Tibial artery (tissue), 4 donors: ENCODE measurements around the gene ADNP.

Experiments used
- DNase-seq, 2 donors: peaks; one replicate each; pipeline ENCODE4 v3.0.0-alpha.2; 2019
- H3K27ac ChIP-seq, 2 donors: fragments of 200-600 bp; sonication (generic) in 1 of 2; 1 replicate in 1 of 2; 2 replicates in 1 of 2; pipeline ENCODE4 v1.5.1; 2018 to 2019; ENCODE audit warnings: mild to moderate bottlenecking in 1 of 2
- H3K27me3 ChIP-seq, 2 donors: fragments of 200-600 bp; sonication (generic) in 1 of 2; one replicate each; pipeline versions ENCODE4 v1.5.1 to v1.6.0; 2016 to 2019
- H3K36me3 ChIP-seq, 3 donors: fragments of 200-600 bp; sonication (generic) in 2 of 3; one replicate each; pipeline ENCODE4 v1.5.1; 2016 to 2019; ENCODE audit warnings: mild to moderate bottlenecking in 2 of 3
- H3K4me1 ChIP-seq, 4 donors: fragments of 200-600 bp; sonication (generic) in 2 of 4; 1 replicate in 3 of 4; 2 replicates in 1 of 4; pipeline ENCODE4 v1.5.1; 2016 to 2019
- H3K4me3 ChIP-seq, 2 donors: fragments of 200-600 bp; sonication (generic) in 1 of 2; 1 replicate in 1 of 2; 2 replicates in 1 of 2; pipeline ENCODE4 v1.5.1; 2018 to 2019; ENCODE audit warnings: mild to moderate bottlenecking in 2 of 2
- H3K9me3 ChIP-seq, 3 donors: fragments of 200-600 bp; sonication (generic) in 1 of 3; one replicate each; pipeline ENCODE4 v1.5.1; 2016 to 2019
- intact Hi-C: fragments of 100-400 bp; cut with DNase I; formaldehyde crosslinking; loops from one replicate; pipeline ENCODE4 v1.15.0; 2023; ENCODE audit warnings: low total_unique reads
- TF ChIP-seq, protein P1 (sequence below), 2 experiments: fragments of 200-600 bp in 1 of 2; fragments of 450-650 bp in 1 of 2; IDR thresholded peaks; one replicate each; pipeline ENCODE4 v1.5.1; 2017 to 2019; ENCODE audit warnings: antibody characterized with exemption in 2 of 2, mild to moderate bottlenecking in 1 of 2, moderate library complexity in 1 of 2

ADNP gene

DNA sequence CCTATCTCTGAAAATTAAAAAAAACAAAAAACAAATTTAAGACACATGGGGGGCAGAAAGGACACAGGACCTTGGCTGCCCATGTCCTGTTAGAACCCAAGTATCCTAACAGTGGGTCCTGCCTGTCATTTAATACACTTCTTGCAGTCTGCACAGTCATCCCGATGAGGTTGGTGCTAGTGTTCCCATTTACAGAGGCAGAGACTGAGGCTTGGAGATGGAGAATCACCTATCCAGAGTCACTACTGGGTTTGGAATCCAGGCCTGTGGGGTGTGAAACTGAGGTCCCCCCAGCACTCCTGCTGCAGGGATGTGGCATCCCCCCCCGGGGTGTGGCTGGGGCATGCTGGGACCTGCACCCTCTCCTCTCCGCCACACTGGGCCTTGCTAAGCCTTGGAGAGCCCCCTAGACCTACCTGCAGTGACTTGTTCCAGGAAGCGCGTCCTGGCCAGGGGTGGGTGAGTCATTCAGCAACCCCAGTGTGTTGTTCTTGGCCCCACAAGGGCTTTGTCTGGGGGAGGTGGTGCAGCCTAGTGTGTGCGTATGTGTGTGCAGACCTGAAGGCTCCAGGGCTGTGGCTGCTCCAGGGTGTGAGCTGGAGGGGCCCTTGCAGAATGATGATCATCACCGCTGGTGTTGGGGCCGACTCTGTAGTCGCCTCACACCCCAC is 86.7 kb downstream of the ADNP start:
- intact Hi-C loops = no loop called here
- no peaks in the 10 kb centered on the region for H3K9me3 ChIP-seq
- peaks cover 0 to 5% (median 0%) of the 10 kb centered on the region in 3 donors for H3K36me3 ChIP-seq
- H3K4me3 ChIP-seq = no peak overlapping the region
- no peak overlapping the region for H3K27ac ChIP-seq
- TF ChIP-seq, protein P1, sequence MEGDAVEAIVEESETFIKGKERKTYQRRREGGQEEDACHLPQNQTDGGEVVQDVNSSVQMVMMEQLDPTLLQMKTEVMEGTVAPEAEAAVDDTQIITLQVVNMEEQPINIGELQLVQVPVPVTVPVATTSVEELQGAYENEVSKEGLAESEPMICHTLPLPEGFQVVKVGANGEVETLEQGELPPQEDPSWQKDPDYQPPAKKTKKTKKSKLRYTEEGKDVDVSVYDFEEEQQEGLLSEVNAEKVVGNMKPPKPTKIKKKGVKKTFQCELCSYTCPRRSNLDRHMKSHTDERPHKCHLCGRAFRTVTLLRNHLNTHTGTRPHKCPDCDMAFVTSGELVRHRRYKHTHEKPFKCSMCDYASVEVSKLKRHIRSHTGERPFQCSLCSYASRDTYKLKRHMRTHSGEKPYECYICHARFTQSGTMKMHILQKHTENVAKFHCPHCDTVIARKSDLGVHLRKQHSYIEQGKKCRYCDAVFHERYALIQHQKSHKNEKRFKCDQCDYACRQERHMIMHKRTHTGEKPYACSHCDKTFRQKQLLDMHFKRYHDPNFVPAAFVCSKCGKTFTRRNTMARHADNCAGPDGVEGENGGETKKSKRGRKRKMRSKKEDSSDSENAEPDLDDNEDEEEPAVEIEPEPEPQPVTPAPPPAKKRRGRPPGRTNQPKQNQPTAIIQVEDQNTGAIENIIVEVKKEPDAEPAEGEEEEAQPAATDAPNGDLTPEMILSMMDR (IDR thresholded peaks at IDR 0.05) = no peak
- H3K4me1 ChIP-seq = peaks cover 0 to 30% (median 17%) of the 10 kb centered on the region in 4 donors
- no peak for DNase-seq
- H3K27me3 ChIP-seq = no peaks in the 10 kb centered on the region

DNA sequence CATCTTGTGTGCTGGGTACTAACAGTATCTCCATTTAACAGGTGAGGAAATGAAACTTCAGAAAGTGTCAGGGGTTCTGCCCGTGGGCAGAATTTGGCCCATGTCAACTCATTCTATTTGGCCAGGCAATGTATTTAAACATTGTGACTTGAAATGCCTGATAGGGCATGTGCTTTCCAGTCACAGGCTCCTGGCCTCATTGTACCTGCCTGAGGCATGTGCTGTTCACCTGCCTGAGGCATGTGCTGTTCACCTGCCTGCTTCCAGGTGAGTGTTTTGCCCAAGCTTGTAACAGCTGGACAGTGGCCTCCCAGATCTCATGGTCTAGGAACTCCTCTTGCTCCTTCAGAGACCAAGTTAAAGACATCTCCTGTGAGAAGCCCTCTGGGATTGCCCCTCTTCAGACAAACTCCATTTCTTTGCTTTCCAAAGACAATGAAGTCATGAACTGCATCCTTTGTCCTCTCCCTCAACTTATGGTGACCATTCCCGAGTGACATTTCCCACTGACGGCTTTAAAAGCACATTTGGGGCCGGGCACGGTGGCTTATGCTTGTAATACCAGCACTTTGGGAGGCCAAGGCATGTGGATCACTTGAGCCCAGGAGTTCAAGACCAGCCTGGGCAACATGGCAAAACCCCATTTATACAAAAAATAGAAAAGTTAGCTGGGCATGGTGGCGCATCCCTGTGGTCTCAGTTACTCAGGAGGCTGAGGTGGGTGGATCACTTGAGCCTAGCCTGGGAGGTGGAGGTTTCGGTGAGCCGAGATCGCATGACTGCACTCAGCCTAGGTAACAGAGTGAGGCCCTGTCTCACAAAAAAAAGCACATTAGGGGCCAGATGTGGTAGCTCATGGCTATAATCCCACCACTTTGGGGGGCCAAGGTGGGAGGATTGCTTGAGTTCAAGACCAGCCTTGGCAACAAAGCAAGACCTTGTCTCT is 87.6 kb downstream of the ADNP start:
- no peaks in the 10 kb centered on the region for H3K9me3 ChIP-seq
- no peak for DNase-seq
- peaks cover 0 to 21% (median 8%) of the 10 kb centered on the region in 4 donors for H3K4me1 ChIP-seq
- TF ChIP-seq, protein P1 (IDR thresholded peaks at IDR 0.05) = no peak
- H3K36me3 ChIP-seq = peaks cover 0 to 5% (median 0%) of the 10 kb centered on the region in 3 donors
- intact Hi-C loops = no loop called here
- H3K27ac ChIP-seq = no peak overlapping the region
- H3K4me3 ChIP-seq = no peak overlapping the region
- H3K27me3 ChIP-seq = no peaks in the 10 kb centered on the region

DNA sequence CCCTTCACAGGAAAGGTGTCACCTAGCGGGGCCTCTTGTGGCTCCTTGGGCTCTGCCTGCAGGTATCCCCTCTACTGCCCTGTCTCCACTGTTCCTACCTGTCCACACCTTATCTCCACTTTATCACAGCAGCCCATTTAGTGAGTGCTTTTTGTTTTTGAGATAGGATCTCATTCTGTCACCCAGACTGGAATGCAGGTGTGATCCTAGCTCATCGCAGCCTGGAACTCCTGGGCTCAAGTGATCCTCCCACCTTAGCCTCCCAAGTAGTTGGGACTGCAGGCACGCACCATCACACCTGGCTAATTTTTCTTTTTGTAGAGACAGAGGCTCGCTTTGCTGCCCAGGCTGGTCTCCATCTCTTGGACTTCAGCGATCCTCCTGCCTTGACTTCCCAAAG is 88.4 kb downstream of the ADNP start:
- Histone ChIP-seq H3K9me3 (no peaks in the 10 kb centered on the region), H3K4me3 (no peak overlapping the region), H3K4me1 (peaks cover 0 to 18% (median 8%) of the 10 kb centered on the region in 4 donors), H3K36me3 (peaks cover 0 to 5% (median 0%) of the 10 kb centered on the region in 3 donors), H3K27me3 (no peaks in the 10 kb centered on the region), H3K27ac (no peak overlapping the region)
- TF ChIP-seq, protein P1 (IDR thresholded peaks at IDR 0.05) = no peak
- intact Hi-C loops = no loop called here
- no peak for DNase-seq
